Sigmoid colon (tissue), 7 donors: Measurements from ENCODE around the gene OMG. TPM values are rescaled to one million over a fixed set of nuclear protein-coding genes. Genes with fewer than 3 reads are reported as not detected.
A peak's percentile ranks its signal among the peaks of the same experiment; 100 is the strongest.

Experiments
- DNase-seq: peaks from one replicate; pipeline ENCODE4 v3.0.0-alpha.2; 2019
- H3K27ac ChIP-seq, 4 donors: fragments of 200-600 bp; sonication (generic); one replicate each; pipeline ENCODE4 v1.5.1; 2016 to 2019; ENCODE audit warnings: mild to moderate bottlenecking in 1 of 4
- H3K27me3 ChIP-seq, 3 donors: fragments of 200-600 bp; sonication (generic); one replicate each; pipeline ENCODE4 v1.5.1; 2019; ENCODE audit warnings: mild to moderate bottlenecking in 1 of 3
- H3K36me3 ChIP-seq, 4 donors: fragments of 200-600 bp; sonication (generic); one replicate each; pipeline ENCODE4 v1.5.1; 2016 to 2019
- H3K4me1 ChIP-seq, 4 donors: fragments of 200-600 bp; sonication (generic); one replicate each; pipeline ENCODE4 v1.5.1; 2017 to 2019
- H3K4me3 ChIP-seq, 4 donors: fragments of 200-600 bp; sonication (generic); one replicate each; pipeline ENCODE4 v1.5.1; 2017 to 2019; ENCODE audit warnings: mild to moderate bottlenecking in 2 of 4, moderate library complexity in 1 of 4
- H3K9me3 ChIP-seq, 4 donors: fragments of 200-600 bp in 3 of 4; sonication (generic) in 3 of 4; one replicate each; pipeline versions ENCODE4 v1.5.1 to v1.6.1; 2013 to 2019
- EP300 ChIP-seq, 4 donors: sonication (generic); formaldehyde crosslinking; IDR thresholded peaks; one replicate each; pipeline ENCODE4 v1.6.1; 2017; ENCODE audit warnings: antibody characterized with exemption in 4 of 4
- POLR2A ChIP-seq, 2 donors: fragments of 450-650 bp; IDR thresholded peaks; one replicate each; pipeline ENCODE4 v1.6.1; 2016; ENCODE audit warnings: antibody characterized with exemption in 2 of 2, mild to moderate bottlenecking in 2 of 2, moderate library complexity in 2 of 2
- POLR2AphosphoS5 ChIP-seq, 4 donors: sonication (generic); formaldehyde crosslinking; IDR thresholded peaks; one replicate each; pipeline ENCODE4 v1.6.1; 2017; ENCODE audit warnings: antibody characterized with exemption in 4 of 4
- WGBS, 2 donors: extraction: QIAGEN DNeasy Blood & Tissue Kit; methylation state at CpG; one replicate each; pipeline ENCODE4 v1.1.7; 2013; 5-methylcytosine and 5-hydroxymethylcytosine counted together
- intact Hi-C: fragments of 100-400 bp; cut with DNase I; formaldehyde crosslinking; loops from one replicate; pipeline ENCODE4 v1.15.1; 2023
- polyA plus RNA-seq, 3 donors: library from polyadenylated mRNA; stranded (reverse); fragments of 200-250 nt; gene quantifications; one replicate each; pipeline ENCODE4 v1.2.3, GENCODE V29; 2013
- total RNA-seq, 4 donors: library from RNA; depleted of rRNA; stranded (reverse); fragments of >200 nt; gene quantifications; one replicate each; pipeline ENCODE4 v1.1.0, GENCODE V29; 2016
- TF ChIP-seq, protein P1 (sequence below), 4 experiments: fragments of 450-650 bp in 3 of 4; fragments of 200-600 bp in 1 of 4; IDR thresholded peaks; one replicate each; pipeline ENCODE4 v1.5.1; 2016 to 2019; ENCODE audit warnings: antibody characterized with exemption in 4 of 4, mild to moderate bottlenecking in 3 of 4, moderate library complexity in 2 of 4
- donor health status: healthy with polysubstance abuse.
- donor health status: Bipolar disorder and iron deficiency.
- donor health status: healthy.

OMG gene
- total and polyA plus RNA-seq, 7 donors, result 0.64 to 5.4 (median 1.9) TPM; not detected in 3

DNA sequence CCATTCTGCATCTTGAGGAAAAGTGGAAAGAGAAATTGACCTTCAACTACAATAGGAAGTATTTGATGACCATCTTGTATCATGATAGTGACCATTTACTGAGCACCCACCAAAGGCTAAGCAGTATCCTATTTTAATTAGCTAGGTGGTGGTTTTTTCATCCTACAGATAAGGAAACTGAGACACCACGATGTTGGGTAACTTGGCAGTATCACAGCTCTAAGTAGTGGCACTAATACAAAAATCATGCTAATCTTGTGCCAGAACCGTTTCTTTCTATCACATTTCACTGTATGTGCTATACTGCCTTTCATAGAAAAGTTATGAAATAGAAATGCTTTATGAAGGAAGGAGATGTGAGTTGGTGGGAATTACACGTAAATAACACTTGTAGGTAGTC lies 14.5 kb upstream of the OMG start:
- WGBS, 2 donors, result 49 to 89% methylated on average over 3 of the region's 3 CpGs
- H3K36me3 ChIP-seq, result no peaks in the 10 kb centered on the region
- no peaks in the 10 kb centered on the region for H3K27me3 ChIP-seq
- peak overlapping the region in 1 of 4 donors; percentile 29 for H3K4me3 ChIP-seq
- intact Hi-C loops, result no loop called here
- H3K27ac ChIP-seq, result peak overlapping the region in 1 of 4 donors; percentile 2
- DNase-seq, result no peak
- TF ChIP-seq EP300 (IDR thresholded peaks at IDR 0.05) (no peak), POLR2AphosphoS5 (IDR thresholded peaks at IDR 0.05) (no peak), POLR2A (IDR thresholded peaks at IDR 0.05) (no peak)
- TF ChIP-seq, protein P1, sequence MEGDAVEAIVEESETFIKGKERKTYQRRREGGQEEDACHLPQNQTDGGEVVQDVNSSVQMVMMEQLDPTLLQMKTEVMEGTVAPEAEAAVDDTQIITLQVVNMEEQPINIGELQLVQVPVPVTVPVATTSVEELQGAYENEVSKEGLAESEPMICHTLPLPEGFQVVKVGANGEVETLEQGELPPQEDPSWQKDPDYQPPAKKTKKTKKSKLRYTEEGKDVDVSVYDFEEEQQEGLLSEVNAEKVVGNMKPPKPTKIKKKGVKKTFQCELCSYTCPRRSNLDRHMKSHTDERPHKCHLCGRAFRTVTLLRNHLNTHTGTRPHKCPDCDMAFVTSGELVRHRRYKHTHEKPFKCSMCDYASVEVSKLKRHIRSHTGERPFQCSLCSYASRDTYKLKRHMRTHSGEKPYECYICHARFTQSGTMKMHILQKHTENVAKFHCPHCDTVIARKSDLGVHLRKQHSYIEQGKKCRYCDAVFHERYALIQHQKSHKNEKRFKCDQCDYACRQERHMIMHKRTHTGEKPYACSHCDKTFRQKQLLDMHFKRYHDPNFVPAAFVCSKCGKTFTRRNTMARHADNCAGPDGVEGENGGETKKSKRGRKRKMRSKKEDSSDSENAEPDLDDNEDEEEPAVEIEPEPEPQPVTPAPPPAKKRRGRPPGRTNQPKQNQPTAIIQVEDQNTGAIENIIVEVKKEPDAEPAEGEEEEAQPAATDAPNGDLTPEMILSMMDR (IDR thresholded peaks at IDR 0.05), result no peak
- H3K9me3 ChIP-seq, result no peaks in the 10 kb centered on the region
- H3K4me1 ChIP-seq, result no peaks in the 10 kb centered on the region

DNA sequence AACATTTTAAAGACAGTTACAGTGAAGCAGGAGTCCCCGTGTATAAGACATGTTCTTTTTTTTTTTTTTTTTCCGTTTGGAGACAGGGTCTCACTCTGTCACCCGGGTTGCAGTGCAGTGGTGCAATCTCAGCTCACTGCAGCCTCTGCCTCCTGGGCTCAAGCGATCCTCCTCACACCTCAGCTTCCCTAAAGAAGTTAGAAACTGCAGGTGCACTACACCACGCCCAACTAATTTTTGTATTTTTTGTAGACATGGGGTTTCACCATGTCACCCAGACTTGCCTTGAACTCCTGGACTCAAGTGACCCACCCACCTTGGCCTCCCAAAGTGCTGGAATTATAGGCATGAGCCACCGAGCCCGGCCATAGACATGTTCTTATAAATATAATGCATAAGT lies 13.8 kb upstream of the OMG start:
- Histone ChIP-seq H3K4me3 (peak overlapping the region in 2 of 4 donors; percentile 1 to 11), H3K9me3 (no peaks in the 10 kb centered on the region), H3K27ac (peak overlapping the region in 1 of 4 donors; percentile 42), H3K4me1 (no peaks in the 10 kb centered on the region), H3K36me3 (no peaks in the 10 kb centered on the region), H3K27me3 (no peaks in the 10 kb centered on the region)
- TF ChIP-seq POLR2A (IDR thresholded peaks at IDR 0.05) (no peak), POLR2AphosphoS5 (IDR thresholded peaks at IDR 0.05) (no peak), EP300 (IDR thresholded peaks at IDR 0.05) (no peak)
- TF ChIP-seq, protein P1 (IDR thresholded peaks at IDR 0.05), result no peak
- intact Hi-C loops, result no loop called here
- DNase-seq, result no peak
- 44 to 74% methylated on average over 7 of the region's 7 CpGs for WGBS, 2 donors

DNA sequence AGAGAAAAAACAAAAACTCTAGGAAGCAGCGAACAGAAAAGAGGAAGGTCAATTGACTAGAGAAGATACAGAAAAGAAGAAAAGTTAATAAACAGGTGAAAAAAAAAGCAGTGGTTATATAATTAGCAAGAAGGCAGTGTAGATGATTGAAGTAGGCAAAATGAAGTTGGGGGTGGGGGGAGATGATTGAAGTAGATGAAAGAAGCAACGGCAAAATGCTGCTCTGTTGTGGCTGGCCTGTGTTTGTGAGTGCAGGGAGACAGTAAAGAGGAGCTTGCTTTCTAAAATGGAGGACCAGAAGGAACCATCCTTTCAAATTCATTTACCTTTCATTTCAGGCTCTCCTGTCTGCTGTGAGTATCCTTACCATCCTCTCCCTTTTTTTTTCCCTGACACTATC lies 13.2 kb upstream of the OMG start:
- H3K27me3 ChIP-seq, result no peaks in the 10 kb centered on the region
- peak overlapping the region in 1 of 4 donors; percentile 11 for H3K4me3 ChIP-seq
- peak overlapping the region in 1 of 4 donors; percentile 42 for H3K27ac ChIP-seq
- intact Hi-C loops, result no loop called here
- WGBS, 2 donors, result 20 to 65% methylated on average over 2 of the region's 2 CpGs
- no peaks in the 10 kb centered on the region for H3K9me3 ChIP-seq
- TF ChIP-seq EP300 (IDR thresholded peaks at IDR 0.05) (no peak), POLR2A (IDR thresholded peaks at IDR 0.05) (no peak), POLR2AphosphoS5 (IDR thresholded peaks at IDR 0.05) (no peak)
- TF ChIP-seq, protein P1 (IDR thresholded peaks at IDR 0.05), result no peak
- no peak for DNase-seq
- no peaks in the 10 kb centered on the region for H3K36me3 ChIP-seq
- H3K4me1 ChIP-seq, result no peaks in the 10 kb centered on the region

DNA sequence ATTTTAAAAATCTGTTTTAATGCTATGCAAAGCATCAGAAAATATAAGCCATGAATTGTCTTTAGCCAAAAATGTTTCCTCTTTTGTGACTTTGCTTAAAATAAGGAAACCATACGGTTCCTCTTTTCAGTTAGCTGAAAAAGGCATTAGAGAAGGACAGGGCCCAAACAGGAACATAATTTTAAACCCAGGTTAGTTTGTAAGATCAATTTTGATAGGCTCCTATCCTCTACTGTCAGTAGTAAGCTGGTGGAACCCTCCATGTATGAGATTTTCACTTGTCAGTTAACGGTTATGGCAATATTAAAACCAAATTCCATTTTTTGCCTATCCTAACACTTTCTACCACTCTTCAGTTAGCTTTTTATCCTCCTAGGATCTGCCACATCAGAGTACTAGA lies 12.5 kb upstream of the OMG start:
- DNase-seq, result no peak
- intact Hi-C loops, result no loop called here
- Histone ChIP-seq H3K4me1 (no peaks in the 10 kb centered on the region), H3K27me3 (no peaks in the 10 kb centered on the region), H3K9me3 (no peaks in the 10 kb centered on the region), H3K4me3 (peak overlapping the region in 1 of 4 donors; percentile 11), H3K27ac (peak overlapping the region in 2 of 4 donors; percentile 4 to 42), H3K36me3 (no peaks in the 10 kb centered on the region)
- WGBS, 2 donors, result 59 to 79% methylated on average over 2 of the region's 2 CpGs
- TF ChIP-seq EP300 (IDR thresholded peaks at IDR 0.05) (no peak), POLR2AphosphoS5 (IDR thresholded peaks at IDR 0.05) (no peak), POLR2A (IDR thresholded peaks at IDR 0.05) (no peak)
- TF ChIP-seq, protein P1 (IDR thresholded peaks at IDR 0.05), result no peak
